Epithelial cell of prostate (primary cell): Measurements from ENCODE around the gene FBXL16.
"Not testable (repeated sequence)": the region's sequence is repeated elsewhere in the genome, so short reads cannot be mapped to it uniquely, and the experiment has no call there.

ENCODE experiments used
- DNase-seq: peaks from one replicate; pipeline ENCODE4 v3.0.0-alpha.2; 2011; ENCODE audit warnings: low read depth, low spot score
- H3K27ac ChIP-seq: fragments of 450-650 bp; 2 replicates; pipeline ENCODE4 v1.5.1; 2017; ENCODE audit warnings: mild to moderate bottlenecking

FBXL16 gene, protein sequence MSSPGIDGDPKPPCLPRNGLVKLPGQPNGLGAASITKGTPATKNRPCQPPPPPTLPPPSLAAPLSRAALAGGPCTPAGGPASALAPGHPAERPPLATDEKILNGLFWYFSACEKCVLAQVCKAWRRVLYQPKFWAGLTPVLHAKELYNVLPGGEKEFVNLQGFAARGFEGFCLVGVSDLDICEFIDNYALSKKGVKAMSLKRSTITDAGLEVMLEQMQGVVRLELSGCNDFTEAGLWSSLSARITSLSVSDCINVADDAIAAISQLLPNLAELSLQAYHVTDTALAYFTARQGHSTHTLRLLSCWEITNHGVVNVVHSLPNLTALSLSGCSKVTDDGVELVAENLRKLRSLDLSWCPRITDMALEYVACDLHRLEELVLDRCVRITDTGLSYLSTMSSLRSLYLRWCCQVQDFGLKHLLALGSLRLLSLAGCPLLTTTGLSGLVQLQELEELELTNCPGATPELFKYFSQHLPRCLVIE

GRCh38 chr16:705431-706188 is at the start of gene FBXL16:
Gene FBXL16 (minus strand): TSS chr16:705801. CDS start chr16:697405, 8,396 bp downstream.
- no peak for DNase-seq
- no peak within 1 kb of the TSS for H3K27ac ChIP-seq

- DNase-seq, result no peak
- H3K27ac ChIP-seq, result no peak overlapping the region
Measured at GRCh38 chr16:754656-755055, 49.1 kb upstream of the FBXL16 start.

- DNase-seq, H3K27ac ChIP-seq: not testable (repeated sequence)
Measured at GRCh38 chr16:754121-754607, 48.6 kb upstream of the FBXL16 start.

DNA sequence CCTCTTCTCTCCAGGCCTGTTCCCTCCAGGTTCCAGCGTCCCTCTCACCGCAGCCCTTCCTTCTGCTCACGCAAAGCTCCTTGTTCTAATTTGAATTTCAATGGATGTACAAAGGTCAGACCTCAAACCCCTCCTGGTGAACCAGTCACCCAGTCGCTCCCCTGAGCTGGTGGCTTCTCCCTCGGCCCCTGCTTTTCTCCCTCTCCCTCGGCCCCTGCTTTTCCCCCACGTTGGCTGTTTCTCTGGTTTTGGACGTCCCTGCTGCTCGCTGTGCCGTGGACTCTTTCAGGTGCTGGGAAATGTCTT is 46.4 kb upstream of the FBXL16 start:
- no peak for DNase-seq
- H3K27ac ChIP-seq, result no peak overlapping the region

DNA sequence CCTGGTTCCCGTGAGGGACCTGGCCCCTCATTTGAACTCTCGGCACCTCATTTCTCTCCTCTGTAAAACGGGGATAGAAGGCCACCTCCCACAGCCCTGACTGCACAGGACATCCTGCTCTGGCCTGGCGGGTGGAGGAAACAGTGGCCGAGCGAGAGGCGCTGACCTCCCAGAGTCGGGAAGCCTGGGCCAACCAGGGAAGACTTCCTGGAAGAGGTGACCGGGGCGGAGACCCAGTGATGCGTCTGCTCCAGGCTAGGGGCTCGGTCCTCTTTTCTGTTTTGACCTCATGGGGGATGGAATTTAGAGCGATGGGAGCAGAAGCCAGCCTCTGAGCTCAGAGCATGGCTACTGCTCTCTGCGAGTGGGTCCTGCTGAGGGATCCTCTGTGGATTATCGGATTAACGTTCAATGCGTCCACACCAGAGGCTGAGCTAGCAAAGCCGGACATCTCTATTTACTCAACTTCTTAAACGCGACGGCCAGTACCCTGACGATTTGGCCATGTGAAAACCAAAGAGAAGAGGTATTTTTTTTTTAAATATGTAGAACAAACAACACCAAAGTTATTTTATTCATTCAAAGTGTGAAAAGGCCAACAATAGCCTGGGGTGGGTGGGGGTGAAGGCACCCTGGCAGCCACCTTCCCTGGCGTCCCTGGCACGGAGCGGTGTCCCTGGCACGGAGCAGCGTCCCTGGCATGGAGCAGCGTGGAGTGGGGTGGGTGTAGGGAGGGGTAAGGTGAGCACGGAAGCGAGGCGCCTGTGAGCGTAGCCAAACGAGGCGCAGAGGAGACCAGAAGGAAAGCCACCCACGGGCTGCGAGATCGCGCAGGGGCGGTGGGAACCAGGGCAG is 45.8 kb upstream of the FBXL16 start:
- DNase-seq, result no peak
- no peak overlapping the region for H3K27ac ChIP-seq

- DNase-seq, result no peak
- H3K27ac ChIP-seq, result no peak overlapping the region
Measured at GRCh38 chr16:750485-750884, 44.9 kb upstream of the FBXL16 start.

DNA sequence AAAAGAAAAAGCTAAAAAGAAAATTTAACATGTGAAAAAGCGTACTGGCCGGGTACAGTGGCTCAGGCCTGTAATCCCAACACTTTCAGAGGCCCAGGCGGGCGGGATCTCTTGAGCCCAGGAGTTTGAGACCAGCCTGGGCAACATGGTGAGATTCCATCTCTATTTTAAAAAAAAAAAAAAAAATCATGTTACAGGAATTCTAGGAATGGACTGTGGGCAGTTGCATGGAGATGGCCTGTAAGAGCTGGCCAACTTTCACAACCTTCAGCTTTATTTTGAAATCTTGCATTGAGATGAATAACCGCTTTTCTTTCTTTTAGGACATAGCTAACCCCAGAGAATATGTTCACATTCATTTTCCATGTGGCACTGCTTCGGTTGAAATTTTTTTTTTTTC is 43.4 kb upstream of the FBXL16 start:
- no peak for DNase-seq
- H3K27ac ChIP-seq, result no peak overlapping the region

DNA sequence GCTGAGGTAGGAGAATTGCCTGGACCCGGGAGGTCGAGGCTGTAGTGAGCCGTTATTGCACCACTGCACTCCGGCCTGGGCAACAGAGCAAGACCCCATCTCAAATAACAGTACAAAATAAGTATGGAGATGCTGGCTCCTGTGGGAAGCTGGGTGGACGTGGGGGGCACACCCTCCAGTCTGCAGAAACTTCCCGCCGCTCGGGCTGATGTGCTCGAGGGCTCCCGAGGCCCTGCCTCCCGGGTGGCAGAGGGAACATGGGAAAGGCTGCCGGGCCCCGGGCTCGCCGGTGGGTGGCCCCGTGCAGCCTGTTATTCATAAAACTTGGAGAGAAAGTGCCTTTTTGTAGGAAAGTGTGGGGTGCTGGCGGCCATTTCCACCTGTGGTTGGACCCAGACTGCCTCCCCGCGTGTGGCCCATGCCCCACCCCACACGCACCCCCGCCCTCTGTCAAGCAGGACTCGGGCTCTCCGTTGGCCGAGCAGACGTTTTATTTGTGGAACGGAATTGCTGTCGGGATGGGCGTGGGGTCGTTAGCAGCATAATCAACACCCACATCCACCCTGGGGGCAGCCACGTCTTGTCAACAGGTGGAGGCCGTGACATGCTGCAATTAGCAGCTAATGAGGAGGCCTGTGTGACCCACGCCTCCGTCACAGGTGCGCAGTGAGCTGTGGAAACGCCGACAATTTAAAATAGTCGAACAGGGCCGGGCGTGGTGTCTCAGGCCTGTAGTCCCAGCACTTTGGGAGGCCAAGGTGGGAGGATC is 42.6 kb upstream of the FBXL16 start:
- no peak for DNase-seq

DNA sequence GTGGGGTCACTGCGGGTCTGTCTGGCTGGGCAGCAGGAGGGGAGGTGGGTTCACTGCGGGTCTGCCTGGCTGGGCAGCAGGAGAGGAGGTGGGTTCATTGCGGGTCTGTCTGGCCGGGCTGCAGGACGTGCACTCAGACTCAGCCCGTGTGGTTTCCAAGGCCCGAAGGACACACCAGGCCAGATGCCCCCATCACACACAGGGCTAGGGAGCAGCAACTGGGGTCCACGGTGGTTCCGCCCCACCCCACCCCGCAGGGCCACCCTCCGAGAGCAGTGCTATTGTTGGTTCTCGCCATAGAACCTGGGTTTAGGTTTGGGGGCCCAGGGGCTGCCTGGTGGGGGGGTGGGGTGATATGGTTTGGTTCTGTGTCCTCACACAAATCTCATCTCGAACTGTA is 41.0 kb upstream of the FBXL16 start:
- no peak for DNase-seq
- no peak overlapping the region for H3K27ac ChIP-seq

More for the DNA sequence above, 42.6 kb upstream of the FBXL16 start:
- H3K27ac ChIP-seq, result no peak overlapping the region

GRCh38 chr16:745739-746138 is 40.1 kb upstream of the FBXL16 start:
- no peak overlapping the region for H3K27ac ChIP-seq
- no peak for DNase-seq

GRCh38 chr16:743794-744500 is 38.3 kb upstream of the FBXL16 start:
- no peak overlapping the region for H3K27ac ChIP-seq
- DNase-seq, result no peak

- DNase-seq, H3K27ac ChIP-seq: not testable (repeated sequence)
Measured at GRCh38 chr16:742894-743293, 37.3 kb upstream of the FBXL16 start.

DNA sequence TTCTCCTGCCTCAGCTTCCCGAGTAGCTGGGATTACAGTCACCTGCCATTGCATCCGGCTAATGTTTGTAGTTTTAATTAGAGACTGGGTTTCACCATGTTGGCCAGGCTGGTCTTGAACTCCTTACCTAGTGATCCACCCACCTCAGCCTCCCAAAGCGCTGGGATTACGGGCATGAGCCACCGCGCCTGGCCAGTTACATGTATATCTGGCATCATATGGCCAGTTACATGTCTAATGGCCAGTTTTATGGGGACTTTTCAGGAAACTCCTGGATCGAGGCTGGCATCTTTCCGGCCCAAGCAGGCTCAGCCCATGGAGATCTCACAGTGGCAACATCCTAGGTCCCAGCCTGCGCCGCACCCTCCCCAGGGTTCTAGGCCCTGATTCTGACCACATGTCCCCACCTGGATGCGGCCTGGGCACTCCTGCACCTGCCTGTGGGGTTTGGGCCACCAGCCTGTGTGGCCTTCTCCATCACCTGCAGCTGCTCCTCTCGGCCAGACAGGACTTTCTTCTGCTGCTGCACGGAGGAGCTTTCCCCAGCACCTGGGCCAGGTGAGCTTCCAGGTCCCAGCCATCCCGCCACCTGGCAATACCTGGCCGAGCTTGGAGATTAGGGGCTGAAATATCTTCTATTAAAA is 36.5 kb upstream of the FBXL16 start:
- DNase-seq, result no peak
- H3K27ac ChIP-seq, result no peak overlapping the region

- DNase-seq, result peak; percentile 71
- peak within 1 kb of the TSS; percentile 49 for H3K27ac ChIP-seq
Measured at GRCh38 chr16:740764-741505, 35.3 kb upstream of the FBXL16 start, which contains the start of gene CIAO3. Gene CIAO3 (minus strand): TSS chr16:740997. CDS start chr16:740985, 12 bp downstream.

DNA sequence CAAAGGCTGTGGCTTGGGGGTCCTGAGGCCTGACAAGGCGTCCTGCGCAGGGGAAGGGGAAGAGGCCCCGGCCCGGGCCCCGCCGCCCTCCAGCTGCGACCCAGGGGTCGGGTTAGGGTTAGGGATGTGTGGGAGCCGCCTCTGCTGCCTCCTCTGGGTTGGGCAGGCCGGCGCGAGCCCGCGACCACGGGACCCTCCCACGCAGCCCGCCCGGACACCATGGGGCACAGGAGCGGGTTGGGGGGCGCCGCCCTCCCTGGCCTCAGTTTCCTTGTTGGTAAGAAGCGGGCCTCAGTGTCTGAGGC is 34.8 kb upstream of the FBXL16 start:
- H3K27ac ChIP-seq, result peak overlapping the region; percentile 49
- DNase-seq, result no peak

DNA sequence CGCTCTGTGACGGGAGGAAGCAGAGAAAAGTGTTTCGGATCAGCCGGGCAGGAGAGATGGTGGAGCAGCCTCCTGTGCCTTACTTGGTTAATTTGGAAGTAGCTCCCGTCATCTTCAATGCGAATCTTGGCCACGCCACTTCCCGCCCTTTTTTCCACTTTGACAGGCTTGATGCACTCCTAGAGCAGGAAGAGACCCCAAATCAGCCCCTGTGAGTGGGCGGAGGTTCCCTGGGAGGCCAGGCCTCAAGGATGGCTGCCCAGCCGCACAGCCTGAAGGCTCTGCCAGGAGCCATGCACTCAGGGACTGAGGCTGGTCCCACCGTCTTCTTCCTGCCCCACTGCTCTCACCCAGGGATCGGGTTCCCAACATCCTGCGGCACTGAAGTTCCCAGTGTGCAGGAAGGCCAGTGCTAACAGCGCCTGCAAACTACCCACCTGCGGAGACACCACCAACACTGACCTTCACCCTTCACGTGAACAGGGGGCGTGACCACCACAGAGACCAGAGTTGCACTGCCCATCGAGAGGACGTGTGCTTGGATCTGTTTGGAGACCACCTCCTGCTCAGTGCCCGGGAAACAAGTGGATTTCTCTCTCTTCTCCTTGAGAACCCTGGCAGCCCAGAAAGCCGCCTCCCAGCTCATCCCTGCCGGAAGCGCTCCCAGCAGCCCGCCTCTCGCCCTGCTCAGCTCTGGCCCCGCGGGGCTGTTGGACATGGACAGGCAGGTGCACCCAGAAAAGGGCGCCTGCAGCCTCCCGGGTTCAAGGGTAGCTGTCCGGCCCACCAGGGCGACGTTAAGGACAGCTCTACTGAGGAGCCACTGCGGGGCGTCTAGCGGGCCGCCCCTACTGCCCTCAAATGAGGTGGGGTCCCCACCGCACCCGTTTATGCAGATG is 34.2 kb upstream of the FBXL16 start:
- no peak for DNase-seq
- peak overlapping the region; percentile 49 for H3K27ac ChIP-seq

- DNase-seq, result no peak
- H3K27ac ChIP-seq, result no peak overlapping the region
Measured at GRCh38 chr16:736936-737481, 31.4 kb upstream of the FBXL16 start.
